ENCODE data around the gene UVRAG.
"Not testable (repeated sequence)": the region's sequence is repeated elsewhere in the genome, so short reads cannot be mapped to it uniquely, and the experiment has no call there.

UVRAG gene

DNA sequence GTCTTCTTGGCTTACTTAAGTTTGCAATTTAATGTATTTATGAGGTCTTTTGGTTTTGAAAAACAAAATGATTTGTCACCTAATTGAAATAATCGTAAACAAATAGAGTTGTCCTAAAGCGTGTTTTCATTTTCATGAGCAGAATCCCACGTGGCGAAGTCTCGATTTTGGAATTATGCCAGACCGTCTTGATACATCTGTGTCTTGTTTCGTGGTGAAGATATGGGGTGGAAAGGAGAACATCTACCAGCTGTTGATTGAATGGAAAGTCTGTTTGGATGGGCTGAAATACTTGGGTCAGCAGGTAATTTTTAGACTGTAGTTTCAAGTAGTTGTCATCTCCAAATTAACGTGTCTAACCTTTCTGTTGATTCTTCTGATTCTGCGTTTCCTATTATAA, 64.7 kb downstream of the UVRAG start:
- H3K36me3 ChIP-seq (ENCODE audit: control insufficient read depth in 5 of 5, insufficient read depth in 5 of 5, low read length in 5 of 5), result peaks cover 0 to 12% (median 6%) of the 10 kb centered on the region in 5 donors
- H3K9me3 ChIP-seq (ENCODE audit: control insufficient read depth in 5 of 5, low read length in 5 of 5), result no peaks in the 10 kb centered on the region
- H3K9ac ChIP-seq (ENCODE audit: low read length in 5 of 5), result no peak overlapping the region
- H3K4me3 ChIP-seq (ENCODE audit: low read depth in 1 of 5, low read length in 5 of 5), result no peak overlapping the region
- no peak overlapping the region for H3K27ac ChIP-seq (ENCODE audit: low read depth, low read length)
- peaks cover 0 to 16% (median 14%) of the 10 kb centered on the region in 5 donors for H3K4me1 ChIP-seq (ENCODE audit: control insufficient read depth in 5 of 5, insufficient read depth in 5 of 5, low read length in 5 of 5)
- H3K27me3 ChIP-seq (ENCODE audit: control insufficient read depth in 5 of 5, insufficient read depth in 4 of 5, low read length in 5 of 5), result no peaks in the 10 kb centered on the region

DNA sequence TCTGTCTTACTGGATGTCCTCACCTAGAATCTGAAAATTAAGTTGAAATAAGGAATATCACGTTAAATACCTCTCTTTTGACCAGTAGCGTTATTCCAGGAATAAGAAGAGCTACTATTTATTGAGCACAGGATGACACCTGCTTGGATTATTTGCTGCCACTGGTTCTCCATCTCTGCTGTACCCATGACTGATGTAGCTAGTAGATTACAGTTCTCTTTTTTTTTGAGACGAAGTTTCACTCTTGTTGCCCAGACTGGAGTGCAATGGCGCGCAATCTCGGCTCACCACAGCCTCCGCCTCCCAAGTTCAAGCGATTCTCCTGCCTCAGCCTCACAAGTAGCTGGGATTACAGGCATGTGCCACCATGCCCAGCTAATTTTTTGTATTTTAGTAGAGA, 65.3 kb downstream of the UVRAG start:
- H3K9ac ChIP-seq (ENCODE audit: low read length in 5 of 5); H3K27ac ChIP-seq (ENCODE audit: low read depth, low read length); H3K27me3 ChIP-seq (ENCODE audit: control insufficient read depth in 5 of 5, insufficient read depth in 4 of 5, low read length in 5 of 5); H3K4me3 ChIP-seq (ENCODE audit: low read depth in 1 of 5, low read length in 5 of 5); H3K9me3 ChIP-seq (ENCODE audit: control insufficient read depth in 5 of 5, low read length in 5 of 5): not testable (repeated sequence)
- Histone ChIP-seq H3K36me3 (ENCODE audit: control insufficient read depth in 5 of 5, insufficient read depth in 5 of 5, low read length in 5 of 5) (peaks cover 0 to 12% (median 6%) of the 10 kb centered on the region in 5 donors), H3K4me1 (ENCODE audit: control insufficient read depth in 5 of 5, insufficient read depth in 5 of 5, low read length in 5 of 5) (peaks cover 0 to 13% (median 10%) of the 10 kb centered on the region in 5 donors)

DNA sequence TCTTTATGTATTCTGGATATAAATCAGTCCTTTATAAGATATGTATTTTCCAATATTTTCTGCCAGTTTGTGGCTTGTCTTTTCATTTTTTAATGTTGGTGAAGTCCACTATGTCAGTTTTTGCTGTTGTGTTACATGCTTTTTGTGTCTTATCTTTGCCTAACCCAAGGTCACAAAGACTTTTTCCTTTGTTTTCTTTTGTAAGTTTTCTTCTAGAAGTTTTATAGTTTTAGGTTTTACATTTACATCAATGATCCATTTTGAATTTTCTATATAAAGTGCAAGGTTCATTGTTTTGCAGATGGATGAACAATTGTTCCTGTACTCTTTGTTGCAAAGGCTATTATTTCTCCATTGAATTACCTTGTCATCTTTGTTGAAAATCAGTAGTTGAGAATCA, 69.3 kb downstream of the UVRAG start:
- H3K36me3 ChIP-seq (ENCODE audit: control insufficient read depth in 5 of 5, insufficient read depth in 5 of 5, low read length in 5 of 5), result peaks cover 0 to 15% (median 9%) of the 10 kb centered on the region in 5 donors
- H3K27me3 ChIP-seq (ENCODE audit: control insufficient read depth in 5 of 5, insufficient read depth in 4 of 5, low read length in 5 of 5), result no peaks in the 10 kb centered on the region
- no peak overlapping the region for H3K27ac ChIP-seq (ENCODE audit: low read depth, low read length)
- no peaks in the 10 kb centered on the region for H3K9me3 ChIP-seq (ENCODE audit: control insufficient read depth in 5 of 5, low read length in 5 of 5)
- no peak overlapping the region for H3K9ac ChIP-seq (ENCODE audit: low read length in 5 of 5)
- H3K4me3 ChIP-seq (ENCODE audit: low read depth in 1 of 5, low read length in 5 of 5), result no peak overlapping the region
- H3K4me1 ChIP-seq (ENCODE audit: control insufficient read depth in 5 of 5, insufficient read depth in 5 of 5, low read length in 5 of 5), result peaks cover 0 to 11% (median 4%) of the 10 kb centered on the region in 5 donors

DNA sequence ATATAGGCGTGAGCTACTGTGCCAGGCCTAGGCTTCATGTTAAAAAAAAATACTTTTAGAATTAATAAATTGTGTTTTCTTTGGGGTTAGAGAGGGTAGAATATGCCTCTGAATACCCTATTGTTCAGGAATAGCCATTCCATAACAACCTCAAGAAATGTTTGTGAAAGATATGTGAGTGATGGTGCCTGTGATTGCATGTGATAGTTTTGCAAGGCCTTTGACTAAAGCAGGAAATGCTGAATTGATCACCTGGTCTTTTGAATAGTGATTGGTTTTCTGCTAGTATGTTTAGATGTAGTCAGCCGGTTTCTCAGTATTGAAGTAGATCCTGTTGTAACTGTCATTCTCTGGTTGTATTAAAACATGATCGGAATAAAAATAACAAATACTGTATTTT, 73.4 kb downstream of the UVRAG start:
- Histone ChIP-seq H3K9ac (ENCODE audit: low read length in 5 of 5) (no peak overlapping the region), H3K27me3 (ENCODE audit: control insufficient read depth in 5 of 5, insufficient read depth in 4 of 5, low read length in 5 of 5) (no peaks in the 10 kb centered on the region), H3K27ac (ENCODE audit: low read depth, low read length) (no peak overlapping the region), H3K9me3 (ENCODE audit: control insufficient read depth in 5 of 5, low read length in 5 of 5) (no peaks in the 10 kb centered on the region), H3K36me3 (ENCODE audit: control insufficient read depth in 5 of 5, insufficient read depth in 5 of 5, low read length in 5 of 5) (peaks cover 7 to 17% (median 15%) of the 10 kb centered on the region in 5 donors), H3K4me1 (ENCODE audit: control insufficient read depth in 5 of 5, insufficient read depth in 5 of 5, low read length in 5 of 5) (peaks cover 3 to 26% (median 18%) of the 10 kb centered on the region in 5 donors), H3K4me3 (ENCODE audit: low read depth in 1 of 5, low read length in 5 of 5) (no peak overlapping the region)

DNA sequence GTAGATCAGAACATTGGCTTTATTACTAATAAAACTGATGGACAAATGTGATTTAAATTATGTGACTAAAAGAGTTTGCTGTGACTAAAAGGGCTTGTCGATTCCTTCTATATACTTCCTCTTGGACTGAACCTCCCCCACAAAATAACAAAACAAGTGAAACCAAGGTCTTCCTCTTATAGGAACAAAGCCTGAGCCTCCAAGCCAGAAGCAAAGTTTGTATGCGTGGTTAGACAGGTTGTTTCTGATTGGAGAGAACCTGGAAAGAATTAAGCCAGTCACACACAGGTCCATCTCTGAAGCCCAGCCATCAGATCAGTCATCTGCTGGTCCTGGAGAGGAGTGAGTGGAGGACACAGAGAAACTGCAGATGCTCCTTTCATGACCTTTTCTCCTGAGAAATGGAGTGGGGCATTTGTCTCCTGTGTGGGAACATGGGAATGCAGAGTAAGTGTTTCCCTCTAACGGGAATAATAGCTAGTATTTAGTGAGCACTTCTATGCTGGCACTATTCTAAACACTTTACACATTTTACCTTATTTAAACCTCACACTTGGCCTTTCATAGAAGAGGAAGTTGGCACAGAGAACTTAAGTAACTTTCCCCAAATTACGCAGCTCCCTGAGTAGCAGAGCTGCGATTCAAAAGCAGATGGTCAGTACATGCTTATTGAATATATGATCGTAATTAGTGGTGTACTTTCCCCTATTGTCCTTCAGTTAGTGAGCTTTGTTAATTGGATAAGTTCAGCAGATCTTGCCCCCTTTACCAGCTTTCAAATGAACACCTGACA, 77.1 kb downstream of the UVRAG start:
- Histone ChIP-seq H3K27me3 (ENCODE audit: control insufficient read depth in 5 of 5, insufficient read depth in 4 of 5, low read length in 5 of 5) (no peaks in the 10 kb centered on the region), H3K36me3 (ENCODE audit: control insufficient read depth in 5 of 5, insufficient read depth in 5 of 5, low read length in 5 of 5) (peaks cover 7 to 17% (median 15%) of the 10 kb centered on the region in 5 donors), H3K9ac (ENCODE audit: low read length in 5 of 5) (peak overlapping the region in 1 of 5 donors; percentile 20), H3K9me3 (ENCODE audit: control insufficient read depth in 5 of 5, low read length in 5 of 5) (no peaks in the 10 kb centered on the region), H3K4me3 (ENCODE audit: low read depth in 1 of 5, low read length in 5 of 5) (no peak overlapping the region), H3K27ac (ENCODE audit: low read depth, low read length) (peak overlapping the region; percentile 19), H3K4me1 (ENCODE audit: control insufficient read depth in 5 of 5, insufficient read depth in 5 of 5, low read length in 5 of 5) (peaks cover 3 to 26% (median 15%) of the 10 kb centered on the region in 5 donors)

DNA sequence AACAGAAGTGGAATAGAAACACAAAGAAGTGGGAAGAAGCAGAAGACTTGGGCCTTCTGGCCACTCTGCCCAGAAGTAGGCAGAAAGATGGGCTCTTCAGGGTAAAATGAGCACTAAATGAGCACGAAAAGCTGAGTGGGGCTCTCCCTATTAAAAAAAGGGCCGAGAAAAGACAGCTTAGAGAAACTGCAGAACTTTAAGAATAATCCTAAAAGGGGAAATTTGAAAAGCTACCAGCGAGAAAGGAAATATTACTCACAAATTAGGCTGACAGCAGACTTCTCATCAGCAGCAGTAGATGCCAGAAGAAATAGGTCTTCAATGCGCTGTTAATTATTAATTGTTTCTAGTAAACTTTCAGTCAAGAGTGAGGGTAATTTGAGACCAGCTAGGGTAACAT, 78.2 kb downstream of the UVRAG start:
- Histone ChIP-seq H3K27me3 (ENCODE audit: control insufficient read depth in 5 of 5, insufficient read depth in 4 of 5, low read length in 5 of 5) (no peaks in the 10 kb centered on the region), H3K9me3 (ENCODE audit: control insufficient read depth in 5 of 5, low read length in 5 of 5) (no peaks in the 10 kb centered on the region), H3K27ac (ENCODE audit: low read depth, low read length) (no peak overlapping the region), H3K4me3 (ENCODE audit: low read depth in 1 of 5, low read length in 5 of 5) (no peak overlapping the region), H3K9ac (ENCODE audit: low read length in 5 of 5) (no peak overlapping the region), H3K4me1 (ENCODE audit: control insufficient read depth in 5 of 5, insufficient read depth in 5 of 5, low read length in 5 of 5) (peaks cover 3 to 27% (median 14%) of the 10 kb centered on the region in 5 donors), H3K36me3 (ENCODE audit: control insufficient read depth in 5 of 5, insufficient read depth in 5 of 5, low read length in 5 of 5) (peaks cover 7 to 17% (median 15%) of the 10 kb centered on the region in 5 donors)

DNA sequence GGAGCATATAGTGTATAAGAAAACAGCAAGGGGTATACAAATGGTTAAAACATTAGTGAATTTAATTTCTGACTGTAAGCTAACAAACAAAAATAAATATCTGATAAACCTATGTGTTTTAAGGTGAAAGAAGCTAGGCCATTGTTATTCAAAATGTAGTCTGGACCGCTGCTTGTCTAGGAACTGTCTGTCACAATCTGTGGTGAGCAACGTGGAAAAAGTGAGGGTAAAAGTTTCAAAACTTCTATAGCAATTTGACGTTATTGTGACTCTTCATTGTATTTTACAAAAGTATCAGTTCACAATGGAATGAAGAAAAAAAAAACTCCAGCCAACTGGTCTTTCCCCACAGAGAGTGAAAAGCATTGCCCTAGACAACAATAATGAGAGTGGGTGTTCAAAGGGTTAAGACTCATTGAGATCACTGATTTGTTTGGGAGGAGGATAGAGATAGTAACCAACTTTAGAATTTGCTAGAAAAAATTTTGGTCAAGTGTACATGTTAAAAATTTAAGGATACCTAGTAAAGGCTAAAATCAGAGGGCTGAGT, 79.1 kb downstream of the UVRAG start:
- peak overlapping the region in 1 of 5 donors; percentile 41 for H3K9ac ChIP-seq (ENCODE audit: low read length in 5 of 5)
- no peaks in the 10 kb centered on the region for H3K27me3 ChIP-seq (ENCODE audit: control insufficient read depth in 5 of 5, insufficient read depth in 4 of 5, low read length in 5 of 5)
- no peak overlapping the region for H3K27ac ChIP-seq (ENCODE audit: low read depth, low read length)
- peaks cover 7 to 17% (median 15%) of the 10 kb centered on the region in 5 donors for H3K36me3 ChIP-seq (ENCODE audit: control insufficient read depth in 5 of 5, insufficient read depth in 5 of 5, low read length in 5 of 5)
- H3K4me3 ChIP-seq (ENCODE audit: low read depth in 1 of 5, low read length in 5 of 5), result no peak overlapping the region
- H3K4me1 ChIP-seq (ENCODE audit: control insufficient read depth in 5 of 5, insufficient read depth in 5 of 5, low read length in 5 of 5), result peaks cover 3 to 27% (median 14%) of the 10 kb centered on the region in 5 donors
- no peaks in the 10 kb centered on the region for H3K9me3 ChIP-seq (ENCODE audit: control insufficient read depth in 5 of 5, low read length in 5 of 5)

DNA sequence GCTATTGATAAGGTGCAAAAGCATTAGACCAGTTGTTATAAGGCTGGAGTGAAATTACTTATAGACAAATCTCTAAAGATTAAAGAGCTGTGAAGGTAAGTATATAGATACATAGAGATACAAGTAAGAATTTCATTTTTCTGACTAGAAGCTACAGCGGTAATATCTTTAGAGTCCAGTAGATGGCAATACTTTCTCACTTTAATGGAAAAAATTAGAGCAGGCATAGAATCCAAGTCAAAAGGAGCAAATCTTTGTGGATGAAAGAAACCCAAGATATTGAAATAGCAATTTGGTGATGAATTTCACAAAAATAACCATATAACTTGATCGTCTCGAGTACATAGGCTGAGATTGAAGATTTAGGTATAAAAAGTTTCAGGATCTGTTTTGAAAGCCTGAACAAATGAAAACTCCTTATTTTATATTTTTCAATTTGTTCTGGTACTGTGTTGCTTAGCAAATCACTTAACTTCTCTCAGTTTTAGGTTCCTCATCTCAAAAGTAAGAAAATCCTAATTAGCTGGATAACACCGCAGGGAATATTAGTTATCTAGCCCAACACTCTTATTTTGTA, 81.9 kb downstream of the UVRAG start:
- H3K36me3 ChIP-seq (ENCODE audit: control insufficient read depth in 5 of 5, insufficient read depth in 5 of 5, low read length in 5 of 5), result peaks cover 6 to 10% (median 7%) of the 10 kb centered on the region in 5 donors
- H3K27ac ChIP-seq (ENCODE audit: low read depth, low read length), result no peak overlapping the region
- no peaks in the 10 kb centered on the region for H3K27me3 ChIP-seq (ENCODE audit: control insufficient read depth in 5 of 5, insufficient read depth in 4 of 5, low read length in 5 of 5)
- no peak overlapping the region for H3K9ac ChIP-seq (ENCODE audit: low read length in 5 of 5)
- H3K4me1 ChIP-seq (ENCODE audit: control insufficient read depth in 5 of 5, insufficient read depth in 5 of 5, low read length in 5 of 5), result peaks cover 2 to 29% (median 16%) of the 10 kb centered on the region in 5 donors
- H3K4me3 ChIP-seq (ENCODE audit: low read depth in 1 of 5, low read length in 5 of 5), result no peak overlapping the region
- no peaks in the 10 kb centered on the region for H3K9me3 ChIP-seq (ENCODE audit: control insufficient read depth in 5 of 5, low read length in 5 of 5)

DNA sequence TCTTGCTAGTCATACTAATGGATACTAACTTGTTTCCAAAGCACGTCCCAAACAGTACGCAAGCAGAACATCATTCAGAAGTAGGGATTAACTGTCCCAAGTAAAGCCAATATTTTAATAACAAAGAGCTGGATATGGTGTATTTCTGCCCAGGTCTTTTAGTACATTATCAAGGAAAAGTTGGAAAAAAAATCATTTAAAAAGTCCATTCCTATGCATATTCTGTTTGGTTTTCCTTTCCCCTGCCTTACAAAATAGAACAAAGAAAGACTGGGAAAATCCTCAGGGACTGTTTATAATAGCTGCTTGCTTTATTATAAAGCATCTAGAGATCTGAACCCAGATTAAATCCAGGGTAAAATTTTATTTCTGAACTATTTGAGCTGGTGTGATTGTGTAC, 83.9 kb downstream of the UVRAG start:
- H3K36me3 ChIP-seq (ENCODE audit: control insufficient read depth in 5 of 5, insufficient read depth in 5 of 5, low read length in 5 of 5), result peaks cover 0 to 3% (median 0%) of the 10 kb centered on the region in 5 donors
- H3K4me1 ChIP-seq (ENCODE audit: control insufficient read depth in 5 of 5, insufficient read depth in 5 of 5, low read length in 5 of 5), result peaks cover under 1 to 27% (median 17%) of the 10 kb centered on the region in 5 donors
- no peaks in the 10 kb centered on the region for H3K9me3 ChIP-seq (ENCODE audit: control insufficient read depth in 5 of 5, low read length in 5 of 5)
- no peaks in the 10 kb centered on the region for H3K27me3 ChIP-seq (ENCODE audit: control insufficient read depth in 5 of 5, insufficient read depth in 4 of 5, low read length in 5 of 5)
- no peak overlapping the region for H3K4me3 ChIP-seq (ENCODE audit: low read depth in 1 of 5, low read length in 5 of 5)
- H3K9ac ChIP-seq (ENCODE audit: low read length in 5 of 5), result no peak overlapping the region
- no peak overlapping the region for H3K27ac ChIP-seq (ENCODE audit: low read depth, low read length)

DNA sequence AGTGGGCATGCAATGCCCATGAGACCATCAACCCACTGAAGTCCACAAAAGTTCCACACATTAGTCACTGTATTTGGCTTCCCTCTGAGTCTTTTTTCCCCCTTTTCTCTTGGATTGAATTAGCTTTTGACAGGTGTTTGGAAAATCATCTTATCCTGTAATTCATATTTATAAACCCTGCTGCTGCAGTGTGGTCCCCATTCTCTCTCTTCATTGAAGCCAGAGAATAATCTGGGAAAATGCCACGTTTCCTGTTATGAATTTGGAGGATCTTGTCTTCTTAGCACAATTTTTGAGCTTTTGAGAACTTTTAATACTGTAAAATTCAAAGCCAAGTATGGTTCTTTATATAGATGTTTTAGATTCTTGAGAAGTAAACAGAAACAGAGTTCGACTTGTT, 84.8 kb downstream of the UVRAG start:
- peak overlapping the region in 2 of 5 donors; percentile 19 to 36 for H3K9ac ChIP-seq (ENCODE audit: low read length in 5 of 5)
- no peak overlapping the region for H3K4me3 ChIP-seq (ENCODE audit: low read depth in 1 of 5, low read length in 5 of 5)
- peaks cover 3 to 29% (median 23%) of the 10 kb centered on the region in 5 donors for H3K4me1 ChIP-seq (ENCODE audit: control insufficient read depth in 5 of 5, insufficient read depth in 5 of 5, low read length in 5 of 5)
- H3K27ac ChIP-seq (ENCODE audit: low read depth, low read length), result no peak overlapping the region
- H3K27me3 ChIP-seq (ENCODE audit: control insufficient read depth in 5 of 5, insufficient read depth in 4 of 5, low read length in 5 of 5), result no peaks in the 10 kb centered on the region
- H3K9me3 ChIP-seq (ENCODE audit: control insufficient read depth in 5 of 5, low read length in 5 of 5), result no peaks in the 10 kb centered on the region
- H3K36me3 ChIP-seq (ENCODE audit: control insufficient read depth in 5 of 5, insufficient read depth in 5 of 5, low read length in 5 of 5), result peaks cover 0 to 3% (median 0%) of the 10 kb centered on the region in 5 donors
